HG02870 (cell line): ENCODE data around the gene PARP15.
"Not testable (repeated sequence)": the region's sequence is repeated elsewhere in the genome, so short reads cannot be mapped to it uniquely, and the experiment has no call there.

Source experiments
- ATAC-seq: cut with Tn5 transposase; IDR thresholded peaks from one replicate; pipeline ENCODE4 v1.9.1; 2021; ENCODE audit warnings: mild to moderate bottlenecking, moderate library complexity; ENCODE audit not compliant: unreplicated experiment

The PARP15 gene

DNA sequence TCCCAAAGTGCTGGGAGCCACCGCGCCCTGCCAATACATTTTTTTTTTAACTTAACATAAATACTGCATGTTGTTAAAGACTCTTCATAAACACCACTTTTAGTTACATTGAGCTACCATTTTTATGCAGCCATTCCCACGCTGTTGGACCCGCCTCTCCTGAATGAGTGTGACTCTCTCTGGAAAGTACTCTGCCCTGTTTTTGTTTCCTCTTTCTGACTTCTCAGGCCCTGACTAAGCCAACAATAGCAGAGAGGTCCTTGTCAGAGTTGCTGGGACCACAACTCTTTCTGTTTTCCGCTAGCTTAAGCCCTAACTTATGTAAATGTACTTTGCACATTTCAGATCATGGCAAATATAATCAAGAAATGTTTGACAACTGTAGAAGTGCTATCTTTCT, 35.2 kb downstream of the PARP15 start:
- ATAC-seq, result no peak

DNA sequence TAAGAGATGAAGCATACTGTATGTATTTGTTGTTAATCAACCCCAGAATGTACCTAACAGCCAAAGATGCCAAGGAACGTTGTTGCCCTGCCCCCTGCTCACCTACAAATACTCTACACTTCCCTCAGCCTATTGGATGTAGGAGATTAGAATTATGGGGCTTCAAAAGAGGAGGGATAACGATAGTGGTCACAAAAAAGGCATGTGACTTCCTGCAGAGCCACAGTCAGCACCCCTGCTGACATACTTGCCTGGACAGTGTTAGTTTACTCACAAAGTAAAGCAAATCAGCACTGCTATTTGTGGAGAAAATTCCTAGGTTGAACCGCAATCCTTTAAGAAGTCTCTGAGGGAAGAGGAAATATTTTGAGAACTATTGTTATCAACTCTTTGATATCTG, 37.9 kb downstream of the PARP15 start:
- ATAC-seq, result no peak

DNA sequence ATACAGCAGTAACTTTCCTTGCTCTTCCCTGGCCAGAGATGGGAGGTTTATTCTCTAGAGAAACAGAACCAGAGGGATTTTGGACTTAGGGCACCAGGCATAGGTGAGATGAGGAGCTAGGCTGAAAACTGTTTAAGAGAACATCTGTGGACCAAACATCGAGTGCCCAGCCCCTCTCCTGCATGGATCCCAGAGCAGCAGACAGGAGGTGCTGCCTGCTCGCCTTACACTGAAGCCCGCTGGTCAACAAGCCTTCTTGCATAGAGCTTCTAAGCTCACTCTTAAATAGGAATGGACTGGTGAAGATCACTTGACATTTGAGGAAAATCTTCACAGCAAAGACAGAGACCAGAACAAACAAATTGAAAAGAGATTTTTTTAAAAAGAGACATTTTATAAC, 41.2 kb downstream of the PARP15 start:
- no peak for ATAC-seq

DNA sequence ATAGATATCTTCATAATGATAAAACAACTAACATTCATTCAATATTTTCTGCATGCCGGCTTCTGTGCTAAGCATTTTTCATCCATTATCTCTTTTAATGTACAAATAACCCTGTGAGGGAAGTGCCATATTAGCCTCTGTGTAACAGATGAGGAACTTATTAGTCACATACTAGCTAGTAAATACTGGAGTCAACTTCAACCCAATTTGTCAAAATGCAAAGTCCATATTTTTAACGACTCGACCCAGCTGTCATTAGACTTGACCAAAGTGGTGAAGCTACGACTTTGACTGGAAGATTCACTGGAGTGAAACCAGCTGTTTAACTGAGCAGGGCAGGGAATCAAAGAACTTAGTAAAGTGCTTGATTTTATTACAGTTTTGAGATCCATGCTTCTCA, 41.6 kb downstream of the PARP15 start:
- no peak for ATAC-seq

DNA sequence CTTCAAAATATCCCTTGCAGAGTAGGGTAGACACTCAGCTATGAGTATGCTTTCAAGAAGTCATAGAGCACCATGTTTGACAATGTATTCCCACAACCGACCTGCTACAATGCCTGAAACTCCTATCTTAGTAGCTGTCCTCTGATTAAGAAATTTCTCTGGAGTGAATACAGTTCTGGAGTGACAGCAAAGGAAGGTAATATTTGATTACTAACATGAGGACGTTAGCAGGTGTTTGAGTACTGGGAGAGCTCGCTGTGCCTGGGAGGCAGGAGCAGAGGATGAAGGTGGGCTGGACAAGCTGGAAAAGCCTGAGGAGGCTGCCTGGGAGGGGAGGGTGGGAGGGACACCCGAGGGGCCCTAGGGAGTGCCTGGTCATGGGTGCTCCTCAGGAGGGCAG, 42.9 kb downstream of the PARP15 start:
- no peak for ATAC-seq

DNA sequence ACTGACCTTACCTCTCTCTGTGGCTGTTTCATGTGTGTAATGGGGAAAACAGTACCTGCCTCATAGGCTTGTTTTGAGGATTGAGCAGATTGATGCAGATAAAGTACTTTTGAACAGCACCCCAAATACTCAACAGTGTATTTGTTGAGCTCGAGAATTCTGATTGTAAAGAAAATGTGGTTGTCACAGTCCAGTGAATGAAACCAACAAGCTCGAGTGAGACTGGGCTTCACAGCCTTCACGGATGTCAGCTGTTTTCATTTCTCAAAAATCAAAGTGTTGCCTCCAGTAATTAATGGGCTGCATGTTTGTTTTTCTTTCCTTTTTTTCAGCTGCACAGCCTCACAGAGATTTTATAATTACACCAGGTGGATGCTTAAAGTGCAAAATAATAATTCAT, 43.7 kb downstream of the PARP15 start:
- ATAC-seq, result peak; percentile 42

DNA sequence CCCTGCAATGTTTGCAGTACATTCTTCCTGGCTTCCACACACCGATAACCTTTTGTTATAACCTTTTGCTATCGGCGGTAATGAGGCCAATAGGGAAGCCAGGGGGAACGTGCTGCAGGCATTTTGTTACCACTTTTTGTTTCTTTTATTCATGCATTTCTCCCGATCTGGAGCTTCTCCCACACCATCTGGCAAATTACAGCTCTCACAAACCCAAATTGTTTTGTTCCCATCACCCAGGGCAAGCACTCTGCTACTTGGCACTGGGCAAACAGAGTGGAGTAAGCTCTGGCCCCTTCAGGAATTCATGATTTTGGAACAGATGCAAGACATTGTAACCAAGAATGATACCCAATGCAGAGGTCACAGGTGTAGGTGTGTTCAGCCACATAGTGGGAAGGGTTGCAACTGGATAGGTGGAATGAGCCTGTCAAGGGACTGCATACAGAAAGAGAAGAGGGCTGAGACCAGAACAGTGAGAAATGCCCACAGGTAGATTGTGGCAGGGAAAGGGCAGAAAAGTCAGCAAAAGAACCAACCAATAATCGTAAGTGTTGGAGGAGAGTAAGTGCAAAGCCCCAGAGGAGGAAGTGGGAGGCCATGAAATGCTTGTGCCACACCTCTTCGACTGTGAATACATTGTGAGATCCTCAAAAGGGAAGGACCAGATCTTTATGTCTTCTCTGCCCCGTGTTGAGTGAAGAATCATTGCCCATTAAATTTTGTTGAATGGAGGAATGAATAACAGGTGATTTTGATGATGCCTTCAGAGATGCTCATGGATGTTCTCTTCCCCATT, 45.8 kb downstream of the PARP15 start:
- no peak for ATAC-seq

DNA sequence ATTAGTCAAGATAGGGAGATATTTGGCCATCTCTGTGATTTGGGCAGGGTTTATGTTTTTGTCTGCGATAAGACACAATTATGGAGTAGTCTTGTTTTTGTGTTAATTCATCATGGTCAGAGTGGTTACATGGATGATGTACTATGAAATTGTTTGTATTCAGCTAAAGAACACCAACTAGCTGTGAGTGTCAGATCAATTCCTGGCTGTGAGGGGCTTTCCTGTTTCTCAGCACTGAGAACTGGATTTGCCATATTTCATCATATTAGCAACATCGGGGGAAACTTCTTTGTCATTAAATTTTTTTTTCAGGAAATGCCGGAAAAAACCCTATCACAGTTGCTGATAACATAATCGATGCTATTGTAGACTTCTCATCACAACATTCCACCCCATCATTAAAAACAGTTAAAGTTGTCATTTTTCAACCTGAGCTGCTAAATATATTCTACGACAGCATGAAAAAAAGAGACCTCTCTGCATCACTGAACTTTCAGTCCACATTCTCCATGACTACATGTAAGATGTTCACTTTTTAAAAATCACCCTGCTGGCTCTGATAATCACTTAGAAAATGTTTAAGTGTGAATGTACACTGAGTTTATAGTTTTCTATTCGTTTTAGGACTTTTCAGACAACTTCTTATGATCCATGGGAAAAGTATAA, 49.2 kb downstream of the PARP15 start:
- no peak for ATAC-seq

DNA sequence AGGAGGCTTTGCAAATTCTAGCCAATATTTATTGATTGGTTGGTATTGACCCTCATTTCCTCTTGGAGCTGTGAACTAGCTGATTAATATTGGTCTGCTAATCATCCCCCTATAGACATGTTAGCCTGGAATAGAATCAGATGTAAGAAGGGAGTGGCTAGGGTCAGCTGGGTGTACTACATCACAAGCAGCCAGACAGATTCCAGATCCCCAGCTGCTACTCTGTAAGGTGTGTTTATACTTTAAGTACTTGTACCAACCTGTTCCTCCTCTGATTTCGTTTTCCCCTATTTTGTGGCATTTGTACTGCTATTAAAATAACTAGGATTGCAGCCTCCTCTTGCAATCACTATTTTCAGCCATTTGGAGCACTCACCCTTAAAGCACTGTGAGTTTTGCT, 49.9 kb downstream of the PARP15 start:
- ATAC-seq, result no peak

DNA sequence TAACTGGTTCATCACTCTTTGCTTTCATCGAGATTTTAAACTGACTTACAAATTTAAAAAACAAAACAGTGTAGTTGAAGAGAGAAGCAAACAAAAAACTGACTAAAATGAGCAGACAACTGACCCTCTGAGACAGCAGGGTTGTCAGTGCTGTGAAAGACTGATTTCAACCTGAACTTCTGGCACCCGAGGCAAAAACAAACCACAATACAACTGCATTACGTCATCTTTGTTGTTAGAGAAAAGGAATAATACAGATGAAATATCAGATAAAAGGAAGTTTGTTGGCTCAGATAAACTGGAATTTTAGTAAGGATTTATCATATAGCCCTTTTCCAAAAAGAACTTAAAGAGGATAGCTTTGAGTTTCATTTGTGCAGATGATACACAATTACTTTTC, 51.1 kb downstream of the PARP15 start:
- ATAC-seq, result no peak

DNA sequence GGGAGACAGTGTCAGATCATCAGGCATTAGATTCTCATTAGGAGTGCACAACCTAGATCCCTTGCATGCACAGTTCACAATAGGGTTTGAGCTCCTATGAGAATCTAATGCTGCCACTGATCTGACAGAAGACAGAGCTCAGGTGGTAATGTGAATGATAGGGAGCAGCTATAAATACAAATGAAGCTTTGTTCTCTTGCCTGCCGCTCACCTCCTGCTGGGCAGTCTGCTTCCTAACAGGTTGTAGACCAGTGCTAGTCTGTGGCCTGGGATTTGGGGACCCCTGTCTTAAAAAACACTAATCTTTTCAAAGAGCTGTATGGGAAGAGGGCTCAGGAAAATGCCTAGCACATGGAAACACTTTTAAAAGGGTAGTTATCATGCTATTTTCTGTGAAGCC, 52.3 kb downstream of the PARP15 start:
- no peak for ATAC-seq

DNA sequence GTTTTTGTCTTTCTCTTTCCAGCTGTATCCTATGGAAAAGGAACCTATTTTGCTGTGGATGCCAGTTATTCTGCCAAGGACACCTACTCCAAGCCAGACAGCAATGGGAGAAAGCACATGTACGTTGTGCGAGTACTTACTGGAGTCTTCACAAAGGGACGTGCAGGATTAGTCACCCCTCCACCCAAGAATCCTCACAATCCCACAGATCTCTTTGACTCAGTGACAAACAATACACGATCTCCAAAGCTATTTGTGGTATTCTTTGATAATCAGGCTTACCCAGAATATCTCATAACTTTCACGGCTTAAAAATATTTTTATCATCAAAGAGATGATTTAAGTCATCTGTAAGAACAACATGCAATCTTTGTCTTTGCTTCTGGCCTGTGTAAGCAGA, 58.3 kb downstream of the PARP15 start:
- ATAC-seq, result no peak

DNA sequence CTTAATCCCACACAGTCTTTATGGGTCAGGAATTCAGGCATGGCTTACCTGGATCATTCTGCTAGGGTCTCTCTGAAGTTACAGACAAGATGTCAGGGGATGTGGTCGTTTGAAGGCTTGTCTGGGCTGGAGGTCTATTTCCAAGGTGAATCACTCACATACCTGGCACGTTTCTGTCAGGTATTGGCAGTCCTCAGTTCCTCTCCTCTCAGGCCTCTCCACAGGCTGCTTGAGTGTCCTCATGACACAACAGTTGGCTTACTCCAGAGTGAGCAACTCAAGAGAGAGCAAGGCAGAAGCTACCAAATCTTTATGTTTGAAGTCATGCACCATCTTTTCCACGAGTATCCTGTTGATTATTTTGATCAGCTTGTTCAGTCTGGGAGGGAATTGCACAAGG, 59.2 kb downstream of the PARP15 start:
- no peak for ATAC-seq

DNA sequence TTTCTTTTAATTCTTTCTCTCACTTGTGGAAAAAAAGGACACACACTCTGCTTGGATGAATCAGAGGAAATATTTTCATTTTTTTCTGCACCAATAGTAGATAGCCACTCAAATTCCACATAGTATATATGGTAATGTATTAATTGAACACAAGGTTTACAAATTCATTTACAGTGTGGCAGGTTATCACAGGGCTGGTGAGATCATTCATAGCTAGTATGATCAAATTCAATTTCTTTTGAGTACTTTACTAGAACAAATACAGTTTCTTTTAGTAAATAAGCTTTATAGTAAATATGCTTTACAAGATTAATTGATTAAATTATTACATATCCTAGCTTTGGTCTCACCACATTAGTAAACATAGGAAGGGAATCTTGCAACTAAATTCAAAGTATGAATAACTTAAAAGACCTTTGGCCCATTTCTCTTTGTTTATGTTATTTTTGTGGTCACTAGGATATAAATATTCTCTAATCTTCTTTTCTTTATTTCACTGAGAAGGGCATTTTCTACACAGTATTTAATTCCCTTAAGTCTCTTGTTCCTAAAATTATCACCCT, 63.1 kb downstream of the PARP15 start:
- no peak for ATAC-seq

DNA sequence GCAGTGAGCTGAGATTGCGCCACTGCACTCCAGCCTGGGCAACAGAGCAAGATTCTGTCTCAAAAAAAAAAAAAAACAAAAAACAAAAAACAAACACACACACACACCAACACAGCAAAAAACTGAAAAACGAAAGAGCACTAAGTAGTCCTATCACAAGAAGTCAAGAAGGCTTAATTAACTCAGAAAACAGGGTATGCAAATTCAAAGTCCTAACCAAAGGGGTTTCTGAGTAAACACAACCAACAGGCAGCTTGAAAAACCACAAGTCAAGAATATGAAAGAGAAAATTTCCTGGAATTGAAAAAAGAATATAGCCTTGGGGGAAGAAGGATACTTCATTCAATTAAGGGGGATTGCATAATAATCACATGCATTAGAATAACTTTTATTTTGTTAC, 65.5 kb downstream of the PARP15 start:
- ATAC-seq, result peak; percentile 76

DNA sequence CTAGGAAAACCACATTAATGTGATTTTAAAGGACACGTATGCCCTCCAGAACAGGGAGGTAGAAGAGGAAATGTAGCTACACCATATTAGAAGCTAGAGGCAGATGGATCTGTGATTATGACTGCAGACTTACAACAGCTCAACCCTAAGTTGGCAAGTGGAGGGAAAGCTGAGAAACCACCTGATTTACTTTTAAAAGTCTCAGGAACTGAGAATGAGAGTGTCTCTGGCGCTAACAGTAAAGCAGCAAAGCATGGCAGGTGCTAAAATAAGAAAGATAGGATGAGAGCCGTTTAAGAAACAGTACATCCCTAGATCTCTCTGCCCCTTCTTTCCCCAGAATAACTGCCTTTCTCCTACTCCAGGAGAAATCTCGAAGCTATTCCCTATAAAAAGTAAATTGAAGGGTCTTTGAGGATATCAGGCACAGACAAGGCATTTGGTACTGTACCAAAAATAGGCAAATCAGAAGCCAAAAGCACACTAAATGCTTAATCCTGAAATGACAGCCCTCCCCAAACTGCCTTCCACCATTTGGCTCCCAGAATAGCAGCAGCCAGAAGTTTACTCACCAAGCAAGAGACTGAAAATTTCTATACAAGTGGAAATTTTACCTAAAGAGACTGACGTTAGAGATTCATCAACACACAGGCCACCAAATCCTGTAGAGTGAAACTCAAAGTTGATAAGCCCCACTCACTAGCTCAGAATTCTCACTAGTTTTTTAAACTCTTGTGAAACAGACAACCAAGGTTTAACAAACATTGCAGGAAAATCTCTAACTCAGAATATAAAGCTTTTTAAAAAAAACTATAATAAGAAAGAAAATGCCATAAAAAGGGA, 68.9 kb downstream of the PARP15 start:
- ATAC-seq, result no peak

DNA sequence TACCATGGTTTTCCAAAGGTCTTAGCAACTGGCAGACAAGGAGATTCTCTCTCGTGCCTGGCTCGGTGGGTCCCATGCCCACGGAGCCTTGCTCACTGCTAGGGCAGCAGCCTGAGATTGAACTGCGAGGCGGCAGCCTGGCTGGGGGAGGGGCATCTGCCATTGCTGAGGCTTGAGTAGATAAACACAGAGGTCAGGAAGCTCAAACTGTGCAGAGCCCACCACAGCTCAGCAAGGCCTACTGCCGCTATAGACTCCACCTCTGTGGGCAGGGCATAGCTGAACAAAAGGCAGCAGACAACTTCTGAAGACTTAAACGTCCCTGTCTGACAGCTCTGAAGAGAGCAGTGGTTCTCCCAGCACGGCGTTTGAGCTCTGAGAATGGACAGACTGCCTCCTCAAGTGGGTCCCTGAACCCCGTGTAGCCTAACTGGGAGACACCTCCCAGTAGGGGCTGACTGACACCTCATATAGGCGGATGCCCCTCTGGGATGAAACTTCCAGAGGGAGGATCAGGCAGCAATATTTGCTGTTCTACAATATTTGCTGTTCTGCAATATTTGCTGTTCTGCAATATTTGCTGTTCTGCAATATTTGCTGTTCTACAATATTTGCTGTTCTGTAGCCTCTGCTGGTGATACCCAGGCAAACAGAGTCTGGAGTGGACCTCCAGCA, 73.9 kb downstream of the PARP15 start:
- ATAC-seq, result not testable (repeated sequence)

DNA sequence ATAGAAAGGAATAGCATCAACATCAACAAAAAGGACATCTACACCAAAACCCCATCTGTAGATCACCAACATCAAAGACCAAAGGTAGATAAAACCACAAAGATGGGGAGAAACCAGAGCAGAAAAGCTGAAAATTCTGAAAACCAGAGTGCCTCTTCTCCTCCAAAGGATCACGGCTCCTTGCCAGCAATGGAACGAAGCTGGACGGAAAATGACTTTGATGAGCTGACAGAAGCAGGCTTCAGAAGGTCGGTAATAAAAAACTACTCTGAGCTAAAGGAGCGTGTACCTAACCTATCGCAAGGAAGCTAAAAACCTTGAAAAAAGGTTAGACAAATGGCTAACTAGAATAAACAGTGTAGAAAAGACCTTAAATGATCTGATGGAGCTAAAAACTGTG, 74.5 kb downstream of the PARP15 start:
- ATAC-seq, result not testable (repeated sequence)

DNA sequence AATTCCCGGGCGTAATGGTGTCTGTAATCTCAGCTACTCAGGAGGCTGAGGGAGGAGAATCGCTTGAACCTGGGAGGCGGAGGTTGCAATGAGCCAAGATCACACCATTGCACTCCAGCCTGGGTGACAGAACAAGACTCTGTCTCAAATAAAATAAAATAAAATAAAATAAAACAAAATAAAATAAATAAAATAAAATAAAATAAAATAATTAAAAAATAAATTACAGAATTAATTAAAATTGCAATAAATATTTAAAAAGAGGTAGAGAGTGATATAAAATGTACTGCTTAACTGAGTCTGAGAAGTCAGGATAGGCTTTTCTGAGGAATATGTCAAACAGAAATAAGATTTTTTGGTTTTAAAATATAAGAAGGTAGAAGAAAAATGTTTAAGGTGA, 80.9 kb downstream of the PARP15 start:
- ATAC-seq, result not testable (repeated sequence)

DNA sequence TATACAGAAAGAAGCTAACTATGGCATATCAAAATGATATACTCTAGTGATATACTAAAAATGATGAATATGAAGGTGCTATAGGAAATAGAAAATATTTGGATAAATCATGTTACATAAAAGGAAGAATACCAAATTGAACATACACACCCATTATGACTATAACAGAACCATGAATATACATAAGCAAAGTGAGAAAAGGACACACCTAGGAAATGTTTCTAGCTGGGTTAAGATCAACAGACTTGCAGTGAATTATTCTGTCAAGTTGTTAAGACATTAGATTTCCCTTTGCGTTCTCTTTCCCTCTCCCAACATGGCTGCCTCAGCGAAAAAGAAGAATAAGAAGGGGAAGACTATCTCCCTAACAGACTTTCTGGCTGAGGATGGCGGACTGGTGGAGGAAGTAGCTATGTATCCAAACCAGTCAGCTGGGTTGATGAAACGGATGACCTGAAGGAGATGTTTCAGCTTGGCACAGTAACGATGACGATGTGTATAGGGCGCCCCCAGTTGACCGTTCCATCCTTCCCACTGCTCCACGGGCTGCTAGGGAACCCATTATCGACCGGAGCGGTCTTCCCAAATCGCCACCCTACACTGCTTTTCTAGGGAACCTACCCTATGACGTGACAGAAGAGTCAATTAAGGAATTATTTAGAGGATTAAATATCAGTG, 83.0 kb downstream of the PARP15 start:
- ATAC-seq, result no peak
